Loucy (cell line): Measurements from ENCODE around the gene CELF3.

Source experiments
- H2AFZ ChIP-seq: fragments of 200-600 bp; sonication (generic); 2 replicates; pipeline ENCODE4 v1.6.0; 2016; ENCODE audit warnings: antibody characterized with exemption, mild to moderate bottlenecking, low read length, moderate library complexity
- H3F3A ChIP-seq: fragments of 200-600 bp; 2 replicates; pipeline ENCODE4 v1.6.0; 2016; ENCODE audit warnings: antibody characterized with exemption, low read depth, mild to moderate bottlenecking
- H3K27me3 ChIP-seq: fragments of 200-600 bp; sonication (generic); 2 replicates; pipeline ENCODE4 v1.6.1; 2014; ENCODE audit warnings: low read length, mild to moderate bottlenecking; ENCODE audit not compliant: insufficient read depth, poor library complexity, severe bottlenecking
- H3K36me3 ChIP-seq: fragments of 200-600 bp; sonication (generic); 2 replicates; pipeline ENCODE4 v1.6.1; 2016; ENCODE audit warnings: low read length; ENCODE audit not compliant: insufficient read depth
- H3K4me1 ChIP-seq: fragments of 200-600 bp; sonication (generic); 2 replicates; pipeline ENCODE4 v1.5.1; 2014; ENCODE audit warnings: low read length, mild to moderate bottlenecking; ENCODE audit not compliant: insufficient read depth, poor library complexity, severe bottlenecking
- H3K4me2 ChIP-seq: fragments of 200-600 bp; sonication (generic); 2 replicates; pipeline ENCODE4 v1.6.0; 2014; ENCODE audit warnings: antibody characterized with exemption, low read length, low read depth, mild to moderate bottlenecking; ENCODE audit not compliant: poor library complexity, severe bottlenecking
- H3K4me3 ChIP-seq: fragments of 200-600 bp; sonication (generic); 2 replicates; pipeline ENCODE4 v1.5.1; 2014; ENCODE audit warnings: low read length, mild to moderate bottlenecking, mixed read lengths; ENCODE audit not compliant: poor library complexity, severe bottlenecking
- H3K79me2 ChIP-seq: fragments of 200-600 bp; sonication (generic); 2 replicates; pipeline ENCODE4 v1.6.1; 2014; ENCODE audit warnings: low read length; ENCODE audit not compliant: insufficient read depth
- H3K9ac ChIP-seq: fragments of 200-600 bp; sonication (generic); 2 replicates; pipeline ENCODE4 v1.6.0; 2014; ENCODE audit warnings: mild to moderate bottlenecking, low read depth, low read length, moderate library complexity; ENCODE audit not compliant: poor library complexity, severe bottlenecking
- H3K9me2 ChIP-seq: fragments of 200-600 bp; sonication (generic); replicated peaks from 2 replicates; pipeline ENCODE4 v1.6.1; 2016; ENCODE audit warnings: low read depth, low read length, mixed read lengths
- H3K9me3 ChIP-seq: fragments of 200-600 bp; sonication (generic); 2 replicates; pipeline ENCODE4 v1.6.1; 2014; ENCODE audit warnings: mild to moderate bottlenecking, antibody characterized with exemption, low read length, low read depth; ENCODE audit not compliant: insufficient read depth
- H4K20me1 ChIP-seq: fragments of 200-600 bp; sonication (generic); 2 replicates; pipeline ENCODE4 v1.6.0; 2014; ENCODE audit warnings: antibody characterized with exemption, low read length, mild to moderate bottlenecking; ENCODE audit not compliant: insufficient read depth, poor library complexity, severe bottlenecking
- EZH2phosphoT487 ChIP-seq: fragments of 200-600 bp; IDR thresholded peaks from 2 replicates; pipeline ENCODE4 v1.6.1; 2018; ENCODE audit warnings: antibody characterized with exemption, mild to moderate bottlenecking, moderate library complexity, borderline replicate concordance
- TF ChIP-seq, protein P1 (sequence below): fragments of 200-600 bp; sonication (generic); conservative IDR thresholded peaks from 2 replicates; pipeline ENCODE4 v1.5.1; 2014; ENCODE audit warnings: mild to moderate bottlenecking, antibody characterized with exemption, low read length

Gene CELF3

GRCh38 chr1:151741516-151741915 lies 24.9 kb upstream of the CELF3 start:
- Histone ChIP-seq H3K4me3 (no peak overlapping the region), H3K79me2 (no peaks in the 10 kb centered on the region), H3K4me2 (no peak overlapping the region), H3K9ac (no peak overlapping the region), H3K9me2 (no peaks in the 10 kb centered on the region), H3F3A (no peaks in the 10 kb centered on the region), H4K20me1 (no peaks in the 10 kb centered on the region), H3K27me3 (peaks cover 8% of the 10 kb centered on the region), H3K36me3 (no peaks in the 10 kb centered on the region), H3K9me3 (no peaks in the 10 kb centered on the region; the same call in 1 of the 2 replicates), H3K4me1 (no peaks in the 10 kb centered on the region), H2AFZ (no peak overlapping the region)
- no peak for TF ChIP-seq EZH2phosphoT487
- TF ChIP-seq, protein P1, sequence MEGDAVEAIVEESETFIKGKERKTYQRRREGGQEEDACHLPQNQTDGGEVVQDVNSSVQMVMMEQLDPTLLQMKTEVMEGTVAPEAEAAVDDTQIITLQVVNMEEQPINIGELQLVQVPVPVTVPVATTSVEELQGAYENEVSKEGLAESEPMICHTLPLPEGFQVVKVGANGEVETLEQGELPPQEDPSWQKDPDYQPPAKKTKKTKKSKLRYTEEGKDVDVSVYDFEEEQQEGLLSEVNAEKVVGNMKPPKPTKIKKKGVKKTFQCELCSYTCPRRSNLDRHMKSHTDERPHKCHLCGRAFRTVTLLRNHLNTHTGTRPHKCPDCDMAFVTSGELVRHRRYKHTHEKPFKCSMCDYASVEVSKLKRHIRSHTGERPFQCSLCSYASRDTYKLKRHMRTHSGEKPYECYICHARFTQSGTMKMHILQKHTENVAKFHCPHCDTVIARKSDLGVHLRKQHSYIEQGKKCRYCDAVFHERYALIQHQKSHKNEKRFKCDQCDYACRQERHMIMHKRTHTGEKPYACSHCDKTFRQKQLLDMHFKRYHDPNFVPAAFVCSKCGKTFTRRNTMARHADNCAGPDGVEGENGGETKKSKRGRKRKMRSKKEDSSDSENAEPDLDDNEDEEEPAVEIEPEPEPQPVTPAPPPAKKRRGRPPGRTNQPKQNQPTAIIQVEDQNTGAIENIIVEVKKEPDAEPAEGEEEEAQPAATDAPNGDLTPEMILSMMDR, result no peak

GRCh38 chr1:151739590-151740355 lies 23.2 kb upstream of the CELF3 start:
- Histone ChIP-seq H2AFZ (no peak overlapping the region), H3K79me2 (no peaks in the 10 kb centered on the region), H3F3A (no peaks in the 10 kb centered on the region), H3K9ac (no peak overlapping the region), H4K20me1 (no peaks in the 10 kb centered on the region), H3K9me2 (no peaks in the 10 kb centered on the region), H3K9me3 (no peaks in the 10 kb centered on the region; the same call in 1 of the 2 replicates), H3K4me2 (no peak overlapping the region), H3K4me3 (no peak overlapping the region), H3K4me1 (no peaks in the 10 kb centered on the region), H3K36me3 (no peaks in the 10 kb centered on the region), H3K27me3 (peaks cover 8% of the 10 kb centered on the region)
- TF ChIP-seq, protein P1, result no peak
- no peak for TF ChIP-seq EZH2phosphoT487

DNA sequence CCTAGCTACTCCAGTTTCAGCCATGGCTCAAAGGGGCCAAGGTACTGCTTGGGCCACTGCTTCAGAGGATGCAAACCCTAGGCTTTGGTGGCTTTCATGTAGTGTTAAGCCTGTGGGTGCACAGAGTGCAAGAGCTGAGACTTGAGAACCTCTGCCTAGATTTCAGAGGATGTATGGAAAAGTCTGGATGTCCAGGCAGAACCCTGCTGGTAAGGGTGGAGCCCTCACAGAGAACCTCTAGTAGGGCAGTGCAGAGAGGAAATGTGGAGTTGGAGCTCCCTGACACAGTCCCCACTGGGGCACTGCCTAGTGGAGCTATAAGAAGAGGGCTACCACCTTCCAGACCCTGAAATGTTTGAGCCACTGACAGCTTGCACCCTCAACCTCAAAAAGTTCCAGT lies 20.9 kb upstream of the CELF3 start:
- H3K9me2 ChIP-seq, result no peaks in the 10 kb centered on the region
- H4K20me1 ChIP-seq, result no peaks in the 10 kb centered on the region
- H3K27me3 ChIP-seq, result no peaks in the 10 kb centered on the region
- no peaks in the 10 kb centered on the region for H3K36me3 ChIP-seq
- H3K9ac ChIP-seq, result no peak overlapping the region
- TF ChIP-seq EZH2phosphoT487, result no peak
- TF ChIP-seq, protein P1, result no peak
- no peaks in the 10 kb centered on the region for H3F3A ChIP-seq
- no peak overlapping the region for H3K4me2 ChIP-seq
- H3K4me1 ChIP-seq, result no peaks in the 10 kb centered on the region
- no peaks in the 10 kb centered on the region for H3K79me2 ChIP-seq
- no peaks in the 10 kb centered on the region; the same call in 1 of the 2 replicates for H3K9me3 ChIP-seq
- no peak overlapping the region for H3K4me3 ChIP-seq
- H2AFZ ChIP-seq, result no peak overlapping the region
